GM12873 (cell line): ENCODE results near the gene INO80E.

Experiments
- TF ChIP-seq, protein P1 (sequence below): IDR thresholded peaks from 2 replicates; pipeline ENCODE4 v1.5.1; 2012; ENCODE audit warnings: low read depth, mild to moderate bottlenecking, moderate library complexity, low read length, control low read depth; ENCODE audit not compliant: insufficient read depth; ENCODE audit errors: missing control alignments

Gene INO80E

DNA sequence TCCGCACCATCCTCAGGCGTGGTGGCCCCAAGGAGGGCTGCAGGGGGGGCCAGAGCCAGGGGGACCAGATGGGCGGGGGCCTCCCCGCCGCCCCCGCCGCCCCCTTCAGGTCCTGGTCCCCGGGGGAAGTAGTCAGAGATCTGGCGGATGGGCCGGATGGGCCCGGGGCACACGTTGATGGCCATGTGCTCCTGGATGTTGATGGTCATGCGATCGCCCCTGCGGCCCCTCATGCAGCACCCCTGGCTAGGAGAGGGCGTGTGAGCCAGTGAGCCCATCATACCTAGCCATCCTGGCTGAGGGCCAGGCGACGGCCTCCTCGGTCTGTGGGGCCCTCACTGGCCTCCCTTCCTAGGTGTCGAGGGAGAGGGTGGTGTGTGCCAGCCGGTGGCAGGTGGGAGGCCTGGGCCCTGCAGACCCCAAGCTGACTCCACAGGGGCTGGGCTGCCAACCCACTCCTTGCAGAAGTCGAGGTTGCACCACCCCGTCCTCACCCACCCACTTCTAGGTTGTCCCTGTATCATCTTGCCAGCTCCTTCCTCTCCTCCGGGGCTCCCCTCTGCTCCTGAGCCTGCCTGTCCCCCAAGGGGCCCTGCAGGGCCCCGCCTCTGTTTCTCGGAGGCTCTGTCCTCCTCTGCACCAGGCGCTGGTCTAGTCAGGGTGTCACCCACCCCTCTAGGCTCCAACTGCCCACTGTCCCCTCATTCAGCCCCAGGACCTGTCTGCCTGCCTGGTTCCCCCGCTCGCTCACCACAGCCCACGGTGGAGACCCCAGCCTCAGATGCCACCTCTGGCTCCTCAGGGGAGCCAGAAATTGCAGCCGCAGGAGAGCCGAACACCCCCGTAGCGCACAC, 14.2 kb downstream of the INO80E start:
- TF ChIP-seq, protein P1, sequence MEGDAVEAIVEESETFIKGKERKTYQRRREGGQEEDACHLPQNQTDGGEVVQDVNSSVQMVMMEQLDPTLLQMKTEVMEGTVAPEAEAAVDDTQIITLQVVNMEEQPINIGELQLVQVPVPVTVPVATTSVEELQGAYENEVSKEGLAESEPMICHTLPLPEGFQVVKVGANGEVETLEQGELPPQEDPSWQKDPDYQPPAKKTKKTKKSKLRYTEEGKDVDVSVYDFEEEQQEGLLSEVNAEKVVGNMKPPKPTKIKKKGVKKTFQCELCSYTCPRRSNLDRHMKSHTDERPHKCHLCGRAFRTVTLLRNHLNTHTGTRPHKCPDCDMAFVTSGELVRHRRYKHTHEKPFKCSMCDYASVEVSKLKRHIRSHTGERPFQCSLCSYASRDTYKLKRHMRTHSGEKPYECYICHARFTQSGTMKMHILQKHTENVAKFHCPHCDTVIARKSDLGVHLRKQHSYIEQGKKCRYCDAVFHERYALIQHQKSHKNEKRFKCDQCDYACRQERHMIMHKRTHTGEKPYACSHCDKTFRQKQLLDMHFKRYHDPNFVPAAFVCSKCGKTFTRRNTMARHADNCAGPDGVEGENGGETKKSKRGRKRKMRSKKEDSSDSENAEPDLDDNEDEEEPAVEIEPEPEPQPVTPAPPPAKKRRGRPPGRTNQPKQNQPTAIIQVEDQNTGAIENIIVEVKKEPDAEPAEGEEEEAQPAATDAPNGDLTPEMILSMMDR, result no peak

DNA sequence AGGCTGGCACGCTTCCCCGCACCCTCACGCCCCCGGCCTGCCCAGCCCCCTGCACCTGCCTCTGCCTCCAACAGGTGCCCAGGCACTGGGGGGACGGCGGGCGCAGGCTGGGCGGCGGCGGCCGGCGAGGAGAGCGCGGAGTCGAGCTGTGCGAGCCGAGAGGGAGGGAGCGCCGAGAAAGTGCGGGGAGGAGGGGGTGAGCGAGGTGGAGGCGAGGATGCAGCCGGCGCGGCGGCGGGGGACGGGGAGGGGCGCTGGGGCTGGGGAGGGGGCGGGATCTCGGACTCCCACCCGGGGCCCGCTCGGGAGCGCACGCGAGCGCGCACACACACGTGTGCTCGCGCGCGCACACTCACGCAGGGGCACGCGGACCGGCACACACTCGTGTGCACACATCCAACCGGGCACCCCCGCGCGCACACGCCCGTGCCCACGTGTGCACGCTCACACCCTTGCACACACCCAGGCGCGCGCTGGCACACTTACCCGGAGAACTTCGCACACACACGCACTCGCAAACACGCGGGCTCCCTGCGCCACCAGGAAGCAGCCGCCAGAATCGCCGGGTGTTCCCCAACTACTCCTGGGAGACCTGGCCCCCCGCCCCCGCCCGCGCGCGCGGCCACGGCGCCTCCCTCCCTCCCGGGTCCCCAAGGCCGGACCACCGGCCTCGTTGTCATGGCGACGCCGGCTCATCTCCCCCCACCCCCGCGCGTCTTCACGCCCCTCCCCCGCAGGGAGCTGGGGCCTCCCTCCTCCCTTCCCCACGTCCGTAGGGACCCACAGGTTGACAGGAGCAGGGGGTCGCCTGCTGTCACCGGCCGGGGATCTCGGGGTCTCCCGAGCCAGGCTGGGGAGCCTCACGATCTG, 15.0 kb downstream of the INO80E start, which contains the start of gene DOC2A:
Gene DOC2A, minus strand, starts transcription at position 184 of the 870 bp plus-strand sequence. CDS start 805 bp downstream, outside the sequence.
- TF ChIP-seq, protein P1, result no peak

DNA sequence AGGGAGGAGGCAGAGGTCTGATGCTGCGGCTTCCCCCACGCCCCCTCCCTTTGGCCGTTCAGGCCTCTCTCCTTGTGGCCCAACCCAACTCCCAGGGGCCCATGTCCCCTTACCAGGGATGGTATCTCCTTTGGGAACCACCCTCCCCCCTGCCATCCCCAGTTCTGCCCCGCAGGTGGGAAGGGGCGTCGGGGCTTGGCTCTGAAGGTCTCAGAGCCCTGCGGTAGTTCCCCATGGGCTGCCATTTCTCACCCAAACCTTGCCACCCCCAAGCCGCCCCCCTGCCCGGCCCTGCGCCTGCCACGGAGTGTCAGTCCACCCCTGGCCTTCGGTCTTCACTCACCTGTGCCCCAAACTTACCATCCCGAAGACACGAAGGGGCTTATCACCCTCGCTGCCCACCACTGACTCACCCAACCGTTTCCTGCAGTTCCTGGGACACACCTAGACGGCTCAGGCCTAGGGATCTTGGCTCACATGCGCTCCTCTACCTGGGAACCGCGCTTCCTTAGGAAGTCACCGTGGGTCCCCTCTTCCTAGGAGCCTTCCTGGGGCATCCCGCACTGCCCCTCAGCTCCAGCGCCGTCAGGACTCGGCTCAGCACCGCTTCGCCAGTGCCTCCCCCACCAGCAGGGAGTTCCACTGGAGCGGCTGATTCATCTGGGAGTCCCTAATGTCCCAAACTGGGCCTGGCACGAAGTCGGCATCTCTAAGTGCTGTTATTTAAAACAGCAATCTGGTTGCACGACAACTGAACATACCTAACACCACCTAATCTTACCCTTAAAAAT, 15.9 kb downstream of the INO80E start:
- TF ChIP-seq, protein P1, result no peak

DNA sequence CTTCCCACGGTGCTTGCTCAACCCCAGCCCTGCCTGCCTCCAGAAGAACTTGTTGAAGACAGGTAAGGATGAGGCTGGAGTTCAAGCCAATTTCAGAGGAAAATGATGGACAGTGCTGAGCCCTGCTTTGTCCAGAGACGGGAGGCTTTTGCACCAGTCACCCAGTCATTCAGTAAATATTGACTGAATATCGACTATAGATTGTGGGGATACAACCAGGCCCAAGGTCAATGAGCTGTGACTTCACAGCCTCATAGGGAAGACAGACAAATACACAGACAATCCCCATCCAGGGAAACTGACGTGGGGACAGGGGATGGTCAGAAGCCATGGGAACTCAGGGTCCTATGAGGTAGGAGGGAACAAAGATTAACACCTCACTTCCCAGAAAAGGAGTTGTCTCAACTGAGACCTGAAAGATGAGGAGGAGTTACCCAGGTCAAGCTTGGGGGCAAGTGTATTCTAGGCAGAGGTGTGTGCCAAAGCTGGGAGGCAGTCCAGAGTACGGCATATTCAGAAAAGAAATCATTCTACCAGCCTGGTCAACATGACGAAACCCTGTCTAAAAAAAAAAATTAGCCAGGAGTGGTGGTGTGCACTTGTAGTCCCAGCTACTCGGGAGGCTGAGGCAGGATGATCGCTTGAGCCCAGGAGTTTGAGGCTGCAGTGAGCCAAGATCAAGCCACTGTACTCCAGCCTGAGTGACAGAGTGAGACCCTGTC, 20.7 kb downstream of the INO80E start:
- TF ChIP-seq, protein P1, result no peak

DNA sequence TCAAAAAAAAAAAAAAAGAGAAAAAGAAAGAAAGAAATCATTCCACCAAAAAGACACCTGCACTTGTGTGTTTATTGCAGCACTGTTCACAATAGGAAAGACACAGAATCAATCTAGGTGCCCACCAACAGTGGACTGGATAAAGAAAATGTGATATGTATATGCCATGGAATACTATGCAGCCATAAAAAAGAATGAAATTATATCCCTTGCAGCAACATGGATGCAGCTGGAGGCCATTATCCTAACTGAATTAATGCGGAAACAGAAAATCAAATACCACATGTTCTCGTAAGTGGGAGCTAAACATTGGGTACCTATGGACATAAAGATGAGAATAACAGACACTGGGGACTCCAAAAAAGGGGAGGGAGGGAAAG, 21.2 kb downstream of the INO80E start:
- TF ChIP-seq, protein P1, result no peak

DNA sequence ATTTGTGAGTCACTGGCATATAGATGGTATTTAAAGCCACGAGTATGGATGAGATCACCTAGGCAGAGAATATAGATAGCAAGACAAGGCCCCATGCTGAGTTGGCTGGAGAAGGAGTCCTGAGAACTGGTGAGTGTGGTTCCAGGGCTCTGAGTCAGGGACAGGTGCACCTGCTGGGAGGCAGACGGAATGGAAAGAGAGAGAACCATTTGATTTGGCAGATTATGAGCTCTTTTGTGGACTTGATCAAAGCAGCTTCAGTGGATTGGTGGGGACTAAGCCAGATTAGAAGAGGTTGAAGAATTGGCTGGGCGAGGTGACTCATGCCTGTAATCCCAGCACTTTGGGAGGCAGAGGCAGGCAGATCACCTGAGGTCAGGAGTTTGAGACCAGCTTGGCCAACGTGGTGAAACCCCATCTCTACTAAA, 22.7 kb downstream of the INO80E start:
- TF ChIP-seq, protein P1, result no peak
